Endothelial cell of umbilical vein (primary cell): ENCODE measurements around the gene ITGB8. TPM values are rescaled to one million over a fixed set of nuclear protein-coding genes. Genes with fewer than 3 reads are reported as not detected.

ENCODE experiments used
- BruUV-seq: library from RNA; stranded (reverse); fragments of 400-500 nt; replicated peaks from 2 replicates; lab custom pipeline; 2021; lab: Mats Ljungman, UMichigan
- CTCF ChIA-PET: fragments of 300-600, 350-600 bp; sonication (Branson Sonifier 250); formaldehyde crosslinking; loops from one replicate; lab custom pipeline; 2021; ENCODE audit warnings: antibody characterized with exemption, inconsistent platforms; lab: Charles Lee
- POLR2A ChIA-PET: fragments of 300-600, 350-600 bp; sonication (Branson Sonifier 250); formaldehyde crosslinking; loops from one replicate; lab custom pipeline; 2021; ENCODE audit warnings: antibody characterized with exemption, inconsistent platforms; lab: Charles Lee
- DNase-seq: peaks from one replicate; pipeline ENCODE4 v3.0.0-alpha.2; 2011; ENCODE audit warnings: low read depth, low spot score
- FAIRE-seq: peaks from 2 replicates; lab custom pipeline; 2011; peaks lifted over from hg19 to GRCh38; lab: Jason Lieb, UNC
- H2AFZ ChIP-seq: 2 replicates; pipeline ENCODE4 v1.6.0; 2012; ENCODE audit warnings: low read depth, low read length, control low read depth, inconsistent platforms
- H3K27ac ChIP-seq: 2 replicates; pipeline ENCODE4 v1.5.1; 2011; ENCODE audit warnings: low read depth, mild to moderate bottlenecking, control low read depth, low read length, moderate library complexity; ENCODE audit not compliant: insufficient read depth
- H3K27me3 ChIP-seq, 2 experiments: 2 replicates each; pipeline versions ENCODE4 v1.6.0 to v1.6.1; 2011; ENCODE audit warnings: low read length in 2 of 2, mixed read lengths in 1 of 2; ENCODE audit not compliant: control insufficient read depth in 2 of 2, insufficient read depth in 2 of 2
- H3K36me3 ChIP-seq, 2 experiments: 2 replicates in 1 of 2; 3 replicates in 1 of 2; pipeline ENCODE4 v1.5.1; 2011; ENCODE audit warnings: low read length in 2 of 2, mild to moderate bottlenecking in 1 of 2, moderate library complexity in 1 of 2; ENCODE audit not compliant: control insufficient read depth in 2 of 2, insufficient read depth in 2 of 2; ENCODE audit errors: extremely low read depth in 1 of 2
- H3K4me1 ChIP-seq: 3 replicates; pipeline ENCODE4 v1.5.1; 2011; ENCODE audit warnings: mild to moderate bottlenecking, low read length; ENCODE audit not compliant: control insufficient read depth, insufficient read depth; ENCODE audit errors: extremely low read depth
- H3K4me2 ChIP-seq: 2 replicates; pipeline ENCODE4 v1.6.1; 2011; ENCODE audit warnings: low read length, control low read depth, mixed read lengths; ENCODE audit not compliant: insufficient read depth
- H3K4me3 ChIP-seq, 3 experiments: fragments of 200-600 bp in 1 of 3; sonication (generic), shearing (Covaris generic) in 1 of 3; replicated peaks in 1 of 3; 2 replicates each; pipeline ENCODE4 v1.5.1; 2011 to 2016; ENCODE audit warnings: control low read depth in 3 of 3, low read length in 3 of 3, mild to moderate bottlenecking in 2 of 3, inconsistent platforms in 1 of 3, low read depth in 1 of 3, moderate library complexity in 1 of 3; ENCODE audit not compliant: insufficient read depth in 1 of 3
- H3K79me2 ChIP-seq: 2 replicates; pipeline ENCODE4 v1.6.0; 2012; ENCODE audit warnings: low read length, inconsistent platforms; ENCODE audit not compliant: control insufficient read depth, insufficient read depth
- H3K9ac ChIP-seq: replicated peaks from 2 replicates; pipeline ENCODE3; 2011; ENCODE audit warnings: low read length, control low read depth; ENCODE audit not compliant: insufficient read depth; ENCODE audit errors: extremely low read depth
- H3K9me1 ChIP-seq: replicated peaks from 3 replicates; pipeline ENCODE4 v1.6.0; 2011; ENCODE audit warnings: mild to moderate bottlenecking, low read length; ENCODE audit not compliant: control insufficient read depth, insufficient read depth; ENCODE audit errors: extremely low read depth
- H3K9me3 ChIP-seq: replicated peaks from 2 replicates; pipeline ENCODE4 v1.5.1; 2012; ENCODE audit warnings: low read length, inconsistent platforms; ENCODE audit not compliant: control insufficient read depth, insufficient read depth
- H4K20me1 ChIP-seq: replicated peaks from 2 replicates; pipeline ENCODE3; 2011; ENCODE audit warnings: mild to moderate bottlenecking, low read length; ENCODE audit not compliant: control insufficient read depth, insufficient read depth; ENCODE audit errors: extremely low read depth
- EZH2 ChIP-seq: IDR thresholded peaks from 2 replicates; pipeline ENCODE4 v1.6.1; 2012; ENCODE audit warnings: borderline replicate concordance, low read depth, mild to moderate bottlenecking, moderate library complexity, low read length, inconsistent platforms; ENCODE audit not compliant: severe bottlenecking
- FOS ChIP-seq: IDR thresholded peaks from 2 replicates; pipeline ENCODE4 v1.6.1; 2011; ENCODE audit warnings: mild to moderate bottlenecking, low read length, moderate library complexity, borderline replicate concordance; ENCODE audit not compliant: insufficient read depth
- GATA2 ChIP-seq: IDR thresholded peaks from 2 replicates; pipeline ENCODE4 v1.7.0; 2011; ENCODE audit warnings: low read depth, mild to moderate bottlenecking, moderate library complexity, mixed read lengths, low read length; ENCODE audit not compliant: insufficient read length, insufficient read depth
- JUN ChIP-seq: IDR thresholded peaks from 2 replicates; pipeline ENCODE4 v1.6.1; 2011; ENCODE audit warnings: borderline replicate concordance, low read depth; ENCODE audit not compliant: insufficient read length, insufficient read depth
- MYC ChIP-seq: IDR thresholded peaks from one replicate; pipeline ENCODE4 v1.6.1; 2011; ENCODE audit warnings: mild to moderate bottlenecking, low read depth, low read length
- POLR2A ChIP-seq: IDR thresholded peaks from 2 replicates; pipeline ENCODE4 v1.6.1; 2012; ENCODE audit warnings: low read depth, mild to moderate bottlenecking, control low read depth, low read length
- POLR2AphosphoS5 ChIP-seq: IDR thresholded peaks from 2 replicates; pipeline ENCODE4 v1.6.1; 2012; ENCODE audit warnings: low read depth, mild to moderate bottlenecking, control low read depth, low read length, moderate library complexity; ENCODE audit not compliant: insufficient read depth
- dilution Hi-C: fragments of 300-500 bp; cut with MboI; formaldehyde crosslinking; loops from one replicate; pipeline ENCODE4 v1.15.0; 2019; ENCODE audit warnings: low sequenced_read_pairs; ENCODE audit not compliant: extremely low pct_ligation_motif_present
- intact Hi-C: fragments of 100-400 bp; cut with micrococcal nuclease; formaldehyde crosslinking; loops from one replicate; pipeline ENCODE4 v1.10.0; 2022
- polyA plus RNA-seq, 4 experiments: library from polyadenylated mRNA; depleted of rRNA in 3 of 4; stranded (reverse) in 3 of 4; unstranded in 1 of 4; fragments of >200 nt; gene quantifications; 2 replicates each; pipeline versions ENCODE4 v1.2.1 to v1.2.3, GENCODE V29; 2011 to 2012; ENCODE audit warnings: missing spikeins in 1 of 4
- total RNA-seq: library from RNA; stranded (reverse); gene quantifications from 2 replicates; pipeline ENCODE4 v1.2.3, GENCODE V29; 2021
- TF ChIP-seq, protein P1 (sequence below), 2 donors: IDR thresholded peaks; 1 replicate in 1 of 2; 2 replicates in 1 of 2; pipeline ENCODE4 v1.5.1; 2011; ENCODE audit warnings: low read length in 2 of 2, mild to moderate bottlenecking in 2 of 2, moderate library complexity in 2 of 2, control low read depth in 1 of 2, inconsistent platforms in 1 of 2, low read depth in 1 of 2; ENCODE audit not compliant: insufficient read depth in 1 of 2; ENCODE audit errors: extremely low read depth in 1 of 2
- TF ChIP-seq, protein P2 (sequence below): IDR thresholded peaks from 2 replicates; pipeline ENCODE4 v1.6.1; 2011; ENCODE audit not compliant: insufficient read depth, insufficient read length

Gene ITGB8
- total and polyA plus RNA-seq, 2 donors (not counting 3 experiments of a cell fraction or from before 2014, with no cell fraction given) = 2.9 to 8.2 TPM

DNA sequence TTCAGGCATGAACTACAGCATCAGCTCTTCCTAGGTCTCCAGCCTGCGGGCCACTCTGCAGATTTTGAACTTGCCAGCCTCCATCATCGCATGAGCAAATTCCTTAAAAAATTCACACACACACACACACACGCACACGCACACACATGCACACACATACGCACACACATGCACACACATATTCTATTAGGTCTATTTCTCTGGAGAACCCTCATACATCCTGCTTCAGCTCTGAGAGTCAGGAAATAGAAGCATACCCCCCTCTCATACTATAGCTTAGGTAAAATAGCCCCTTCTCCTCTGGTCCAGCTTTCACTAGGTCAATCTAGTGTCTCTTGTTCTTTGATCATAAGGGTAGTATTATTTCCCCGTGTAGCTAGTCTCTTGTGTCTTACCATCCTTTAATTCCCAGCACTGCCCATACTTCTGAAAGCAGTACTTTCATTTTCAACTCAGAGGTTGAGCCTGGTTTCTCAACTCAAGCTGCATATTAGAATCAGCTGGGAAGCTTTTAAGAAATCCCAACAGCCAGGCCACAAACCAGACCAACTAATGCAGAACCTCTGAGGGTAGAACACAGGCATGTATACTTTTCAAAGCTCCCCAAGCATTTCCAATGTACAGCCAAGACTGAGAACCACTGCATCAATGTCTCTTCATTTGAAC, 30.9 kb upstream of the ITGB8 start:
- Histone ChIP-seq H3K9ac (no peak overlapping the region), H3K27ac (no peak overlapping the region), H3K36me3 (no peaks in the 10 kb centered on the region), H3K79me2 (no peaks in the 10 kb centered on the region), H3K9me3 (no peaks in the 10 kb centered on the region), H3K4me2 (no peak overlapping the region), H3K4me3 (no peak overlapping the region), H3K27me3 (no peaks in the 10 kb centered on the region), H3K9me1 (no peaks in the 10 kb centered on the region), H2AFZ (peak overlapping the region; percentile 57), H3K4me1 (peaks cover 5% of the 10 kb centered on the region), H4K20me1 (no peaks in the 10 kb centered on the region)
- DNase-seq (no peak), FAIRE-seq (no peak)
- no TSS peak for BruUV-seq
- intact Hi-C loops = no loop called here
- CTCF ChIA-PET = interaction anchor here (0.8 to 1.4 kb wide), 6 partner anchors 9 to 586 kb away, joined by 3 to 6 read pairs (median 6); no protein-coding TSS in a partner anchor
- POLR2A ChIA-PET = no interaction called here
- TF ChIP-seq, protein P1, sequence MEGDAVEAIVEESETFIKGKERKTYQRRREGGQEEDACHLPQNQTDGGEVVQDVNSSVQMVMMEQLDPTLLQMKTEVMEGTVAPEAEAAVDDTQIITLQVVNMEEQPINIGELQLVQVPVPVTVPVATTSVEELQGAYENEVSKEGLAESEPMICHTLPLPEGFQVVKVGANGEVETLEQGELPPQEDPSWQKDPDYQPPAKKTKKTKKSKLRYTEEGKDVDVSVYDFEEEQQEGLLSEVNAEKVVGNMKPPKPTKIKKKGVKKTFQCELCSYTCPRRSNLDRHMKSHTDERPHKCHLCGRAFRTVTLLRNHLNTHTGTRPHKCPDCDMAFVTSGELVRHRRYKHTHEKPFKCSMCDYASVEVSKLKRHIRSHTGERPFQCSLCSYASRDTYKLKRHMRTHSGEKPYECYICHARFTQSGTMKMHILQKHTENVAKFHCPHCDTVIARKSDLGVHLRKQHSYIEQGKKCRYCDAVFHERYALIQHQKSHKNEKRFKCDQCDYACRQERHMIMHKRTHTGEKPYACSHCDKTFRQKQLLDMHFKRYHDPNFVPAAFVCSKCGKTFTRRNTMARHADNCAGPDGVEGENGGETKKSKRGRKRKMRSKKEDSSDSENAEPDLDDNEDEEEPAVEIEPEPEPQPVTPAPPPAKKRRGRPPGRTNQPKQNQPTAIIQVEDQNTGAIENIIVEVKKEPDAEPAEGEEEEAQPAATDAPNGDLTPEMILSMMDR (IDR thresholded peaks at IDR 0.05; ENCODE audit: extremely low read depth in 1 of 2, insufficient read depth in 1 of 2, low read depth in 1 of 2, low read length in 2 of 2) = no peak
- no peak for TF ChIP-seq FOS
- TF ChIP-seq, protein P2, sequence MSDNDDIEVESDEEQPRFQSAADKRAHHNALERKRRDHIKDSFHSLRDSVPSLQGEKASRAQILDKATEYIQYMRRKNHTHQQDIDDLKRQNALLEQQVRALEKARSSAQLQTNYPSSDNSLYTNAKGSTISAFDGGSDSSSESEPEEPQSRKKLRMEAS = no peak
- TF ChIP-seq MYC = no peak
- no peak for TF ChIP-seq POLR2AphosphoS5
- no peak for TF ChIP-seq GATA2
- no peak for TF ChIP-seq JUN
- TF ChIP-seq POLR2A = no peak
- no peak for TF ChIP-seq EZH2
- dilution Hi-C loops = loop anchor here (25.0 kb wide), 1 partner anchor 87 kb away; the partner anchor contains the start of gene MACC1
